Natural killer cell (primary cell): ENCODE measurements around the gene ABHD17C. TPM values are rescaled to one million over a fixed set of nuclear protein-coding genes. Genes with fewer than 3 reads are reported as not detected.

ENCODE experiments used
- ATAC-seq, 3 donors: fragments of 150-1000 bp in 2 of 3; fragments of 200-7000 bp in 1 of 3; cut with Tn5 transposase; 1 replicate in 1 of 3; 2 replicates in 2 of 3; pipeline ENCODE4 v1.10.0; 2021; ENCODE audit warnings: mild to moderate bottlenecking in 2 of 3, moderate library complexity in 2 of 3
- DNase-seq, 2 donors: peaks; one replicate each; pipeline versions ENCODE4 v3.0.0 to v3.0.0-alpha.2; 2013 to 2021; ENCODE audit warnings: mixed read lengths in 1 of 2
- H3K27ac ChIP-seq: one replicate; pipeline ENCODE4 v1.5.1; 2013; ENCODE audit warnings: mild to moderate bottlenecking, low read length
- H3K27me3 ChIP-seq: one replicate; pipeline ENCODE4 v1.6.1; 2013; ENCODE audit warnings: low read length; ENCODE audit not compliant: control insufficient read depth, insufficient read depth
- H3K36me3 ChIP-seq: one replicate; pipeline ENCODE4 v1.6.1; 2013; ENCODE audit warnings: low read length; ENCODE audit not compliant: control insufficient read depth, insufficient read depth
- H3K4me1 ChIP-seq: one replicate; pipeline ENCODE4 v1.6.1; 2013; ENCODE audit warnings: low read length; ENCODE audit not compliant: control insufficient read depth, insufficient read depth
- H3K4me3 ChIP-seq: one replicate; pipeline ENCODE4 v1.5.1; 2013; ENCODE audit warnings: low read length
- H3K9me3 ChIP-seq: one replicate; pipeline ENCODE4 v1.6.1; 2013; ENCODE audit warnings: low read length; ENCODE audit not compliant: control insufficient read depth, insufficient read depth
- H3K27ac Mint-ChIP-seq, 2 donors: one replicate each; pipeline ENCODE4 v1.8.0; 2022; ENCODE audit warnings: mild to moderate bottlenecking in 2 of 2, mixed read lengths in 2 of 2, moderate library complexity in 1 of 2
- H3K27me3 Mint-ChIP-seq, 2 donors: one replicate each; pipeline ENCODE4 v1.8.0; 2022; ENCODE audit warnings: low read depth in 2 of 2, mixed read lengths in 2 of 2
- H3K36me3 Mint-ChIP-seq: one replicate; pipeline ENCODE4 v1.8.0; 2022; ENCODE audit warnings: mixed read lengths
- H3K4me1 Mint-ChIP-seq, 2 donors: one replicate each; pipeline ENCODE4 v1.8.0; 2022; ENCODE audit warnings: mixed read lengths in 2 of 2
- H3K4me3 Mint-ChIP-seq: one replicate; pipeline ENCODE4 v1.8.0; 2022; ENCODE audit warnings: mild to moderate bottlenecking, moderate library complexity, mixed read lengths
- H3K9me3 Mint-ChIP-seq, 2 donors: one replicate each; pipeline ENCODE4 v1.8.0; 2022; ENCODE audit warnings: mixed read lengths in 2 of 2
- CTCF ChIP-seq: fragments of 200-600 bp; IDR thresholded peaks from one replicate; pipeline ENCODE4 v1.8.0; 2022; ENCODE audit warnings: antibody characterized with exemption
- WGBS: methylation state at CpG from one replicate; pipeline ENCODE4 v1.1.7; 2013; ENCODE audit warnings: missing lambda C conversion rate; ENCODE audit not compliant: insufficient coverage; 5-methylcytosine and 5-hydroxymethylcytosine counted together
- intact Hi-C: fragments of 100-400 bp; cut with micrococcal nuclease; formaldehyde crosslinking; loops from one replicate; pipeline ENCODE4 v1.14.2; 2022
- total RNA-seq, 4 donors: library from RNA; stranded (reverse); fragments of 120-200 nt in 1 of 4; gene quantifications; one replicate each; pipeline versions ENCODE4 v1.2.3 to v1.2.4, GENCODE V29; 2013 to 2022

ABHD17C gene
- total RNA-seq, 3 donors from 2014 or later (not counting 1 experiment from before 2014, with no cell fraction given): 2.4 to 4.4 (median 4.3) TPM

GRCh38 chr15:80783260-80783659, 88.2 kb downstream of the ABHD17C start:
- peaks cover 0 to 9% of the 10 kb centered on the region in 2 donors for H3K4me1 Mint-ChIP-seq
- no peak for TF ChIP-seq CTCF
- peaks cover 35 to 43% of the 10 kb centered on the region in 2 donors for H3K27me3 Mint-ChIP-seq
- no peaks in the 10 kb centered on the region for H3K36me3 Mint-ChIP-seq
- H3K27ac ChIP-seq: no peak overlapping the region
- H3K27me3 ChIP-seq: peaks cover 10% of the 10 kb centered on the region
- H3K36me3 ChIP-seq: no peaks in the 10 kb centered on the region
- H3K4me3 Mint-ChIP-seq: no peak overlapping the region
- no peak for DNase-seq
- no peak overlapping the region for H3K27ac Mint-ChIP-seq
- no peak for ATAC-seq
- H3K4me1 ChIP-seq: peaks cover 4% of the 10 kb centered on the region
- H3K4me3 ChIP-seq: no peak overlapping the region
- no peaks in the 10 kb centered on the region for H3K9me3 ChIP-seq
- no peaks in the 10 kb centered on the region for H3K9me3 Mint-ChIP-seq
- intact Hi-C loops: no loop called here

GRCh38 chr15:80785335-80785734, 90.2 kb downstream of the ABHD17C start:
- H3K9me3 Mint-ChIP-seq: no peaks in the 10 kb centered on the region
- Histone ChIP-seq H3K27ac (no peak overlapping the region), H3K9me3 (no peaks in the 10 kb centered on the region), H3K36me3 (no peaks in the 10 kb centered on the region), H3K4me1 (no peaks in the 10 kb centered on the region), H3K27me3 (no peaks in the 10 kb centered on the region), H3K4me3 (no peak overlapping the region)
- H3K27me3 Mint-ChIP-seq: peaks cover 26 to 43% of the 10 kb centered on the region in 2 donors
- no peaks in the 10 kb centered on the region for H3K36me3 Mint-ChIP-seq
- intact Hi-C loops: no loop called here
- WGBS: 82% methylated on average over 5 of the region's 5 CpGs
- no peak for ATAC-seq
- DNase-seq: no peak
- no peak overlapping the region for H3K4me3 Mint-ChIP-seq
- H3K4me1 Mint-ChIP-seq: peaks cover 0 to 4% of the 10 kb centered on the region in 2 donors
- no peak for TF ChIP-seq CTCF
- H3K27ac Mint-ChIP-seq: no peak overlapping the region

- no peaks in the 10 kb centered on the region for H3K9me3 Mint-ChIP-seq
- Histone ChIP-seq H3K4me3 (no peak overlapping the region), H3K36me3 (no peaks in the 10 kb centered on the region), H3K9me3 (no peaks in the 10 kb centered on the region), H3K27me3 (no peaks in the 10 kb centered on the region), H3K27ac (no peak overlapping the region), H3K4me1 (no peaks in the 10 kb centered on the region)
- ATAC-seq (no peak), DNase-seq (no peak)
- peaks cover 28 to 38% of the 10 kb centered on the region in 2 donors for H3K27me3 Mint-ChIP-seq
- H3K4me1 Mint-ChIP-seq: peaks cover 0 to 4% of the 10 kb centered on the region in 2 donors
- H3K4me3 Mint-ChIP-seq: no peak overlapping the region
- H3K36me3 Mint-ChIP-seq: no peaks in the 10 kb centered on the region
- 78% methylated on average over 4 of the region's 5 CpGs for WGBS
- intact Hi-C loops: no loop called here
- no peak for TF ChIP-seq CTCF
- H3K27ac Mint-ChIP-seq: no peak overlapping the region
Observed at GRCh38 chr15:80785811-80786354, 90.8 kb downstream of the ABHD17C start.

GRCh38 chr15:80787316-80787715, 92.2 kb downstream of the ABHD17C start:
- intact Hi-C loops: no loop called here
- H3K4me3 ChIP-seq: no peak overlapping the region
- Mint-ChIP-seq H3K27ac (no peak overlapping the region), H3K4me3 (no peak overlapping the region), H3K36me3 (no peaks in the 10 kb centered on the region), H3K9me3 (no peaks in the 10 kb centered on the region), H3K27me3 (peaks cover 20 to 34% of the 10 kb centered on the region in 2 donors), H3K4me1 (peaks cover 0 to 4% of the 10 kb centered on the region in 2 donors)
- DNase-seq (no peak), ATAC-seq (no peak)
- TF ChIP-seq CTCF: no peak
- H3K9me3 ChIP-seq: no peaks in the 10 kb centered on the region
- H3K4me1 ChIP-seq: no peaks in the 10 kb centered on the region
- H3K27ac ChIP-seq: no peak overlapping the region
- no peaks in the 10 kb centered on the region for H3K27me3 ChIP-seq
- WGBS: 95% methylated on average over 3 of the region's 3 CpGs
- H3K36me3 ChIP-seq: no peaks in the 10 kb centered on the region
